C4-2B (cell line): ENCODE results near the gene GAB1.

Source experiments
- ZFX ChIP-seq: fragments of 450-650 bp; IDR thresholded peaks from 2 replicates; pipeline ENCODE4 v1.6.1; 2017
- TF ChIP-seq, protein P1 (sequence below): fragments of 450-650 bp; conservative IDR thresholded peaks from 2 replicates; pipeline ENCODE4 v1.5.1; 2017; ENCODE audit warnings: mild to moderate bottlenecking

DNA sequence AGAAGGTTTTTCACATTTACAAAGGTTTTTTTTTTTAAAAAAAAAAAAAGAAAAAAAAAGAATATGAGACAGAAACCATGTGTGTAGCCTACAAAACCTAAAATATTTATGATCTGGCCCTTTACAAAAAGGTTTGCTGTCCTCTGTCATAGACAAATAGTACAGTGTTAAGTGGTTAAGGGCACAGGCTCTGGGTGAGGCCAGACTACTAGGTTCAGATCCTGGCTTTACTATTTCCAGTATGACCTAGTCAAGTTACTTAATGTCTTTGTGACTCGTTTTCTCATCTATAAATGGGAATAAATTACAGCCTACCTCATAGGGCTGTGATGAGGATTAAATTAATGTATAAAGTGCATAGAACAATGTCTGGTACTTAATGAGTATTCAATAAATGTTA, 56.5 kb downstream of the GAB1 start:
- TF ChIP-seq, protein P1, sequence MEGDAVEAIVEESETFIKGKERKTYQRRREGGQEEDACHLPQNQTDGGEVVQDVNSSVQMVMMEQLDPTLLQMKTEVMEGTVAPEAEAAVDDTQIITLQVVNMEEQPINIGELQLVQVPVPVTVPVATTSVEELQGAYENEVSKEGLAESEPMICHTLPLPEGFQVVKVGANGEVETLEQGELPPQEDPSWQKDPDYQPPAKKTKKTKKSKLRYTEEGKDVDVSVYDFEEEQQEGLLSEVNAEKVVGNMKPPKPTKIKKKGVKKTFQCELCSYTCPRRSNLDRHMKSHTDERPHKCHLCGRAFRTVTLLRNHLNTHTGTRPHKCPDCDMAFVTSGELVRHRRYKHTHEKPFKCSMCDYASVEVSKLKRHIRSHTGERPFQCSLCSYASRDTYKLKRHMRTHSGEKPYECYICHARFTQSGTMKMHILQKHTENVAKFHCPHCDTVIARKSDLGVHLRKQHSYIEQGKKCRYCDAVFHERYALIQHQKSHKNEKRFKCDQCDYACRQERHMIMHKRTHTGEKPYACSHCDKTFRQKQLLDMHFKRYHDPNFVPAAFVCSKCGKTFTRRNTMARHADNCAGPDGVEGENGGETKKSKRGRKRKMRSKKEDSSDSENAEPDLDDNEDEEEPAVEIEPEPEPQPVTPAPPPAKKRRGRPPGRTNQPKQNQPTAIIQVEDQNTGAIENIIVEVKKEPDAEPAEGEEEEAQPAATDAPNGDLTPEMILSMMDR = no peak
- no peak for TF ChIP-seq ZFX
